Measurements from ENCODE around the gene WFIKKN2. TPM values are rescaled to one million over a fixed set of nuclear protein-coding genes. Genes with fewer than 3 reads are reported as not detected.
A peak's percentile ranks its signal among the peaks of the same experiment; 100 is the strongest.
"Not testable (repeated sequence)": the region's sequence is repeated elsewhere in the genome, so short reads cannot be mapped to it uniquely, and the experiment has no call there.

WFIKKN2 gene
- 1 to 10 TPM in 7 of 12 donors, under 1 TPM in 3, not detected in 2; 0.48 to 3.5 (median 1.1) TPM for polyA plus RNA-seq (ENCODE audit: insufficient read length in 12 of 12)
- long read RNA-seq, donor 1: 0 reads
- long read RNA-seq, donor 2: 0 reads
- long read RNA-seq, donor 3: 0 reads
- long read RNA-seq, donor 4: 0 reads
- long read RNA-seq, donor 5: 0 reads
- long read RNA-seq, donor 6: 0 reads
- long read RNA-seq, donor 7, partial matches to known transcripts: 0 of 1 reads
- long read RNA-seq, donor 7, other reads (novel, unspliced or antisense): 0 of 1 reads
- long read RNA-seq, donor 8, partial matches to known transcripts: 0 of 1 reads
- long read RNA-seq, donor 8, other reads (novel, unspliced or antisense): 0 of 1 reads
- long read RNA-seq, donor 9: 0 reads
- long read RNA-seq, donor 10, partial matches to known transcripts: 0 of 2 reads
- long read RNA-seq, donor 10, other reads (novel, unspliced or antisense): 0 of 2 reads
- long read RNA-seq, donor 11, partial matches to known transcripts: 0 of 1 reads
- long read RNA-seq, donor 11, other reads (novel, unspliced or antisense): 0 of 1 reads

GRCh38 chr17:50835301-50836234 lies at the start of gene WFIKKN2:
WFIKKN2 (plus strand) TSS chr17:50835586; CDS start chr17:50835938, 352 bp downstream.
- DNase-seq: no peak

GRCh38 chr17:50785946-50786570 lies 49.3 kb upstream of the WFIKKN2 start:
- DNase-seq: peak; percentile 59

- no peak for DNase-seq
Measured at GRCh38 chr17:50787106-50787505, 48.3 kb upstream of the WFIKKN2 start.

- DNase-seq: no peak
Measured at GRCh38 chr17:50790618-50791017, 44.8 kb upstream of the WFIKKN2 start.

GRCh38 chr17:50792132-50792531 lies 43.3 kb upstream of the WFIKKN2 start:
- no peak for DNase-seq

GRCh38 chr17:50793007-50793406 lies 42.4 kb upstream of the WFIKKN2 start:
- no peak for DNase-seq

DNA sequence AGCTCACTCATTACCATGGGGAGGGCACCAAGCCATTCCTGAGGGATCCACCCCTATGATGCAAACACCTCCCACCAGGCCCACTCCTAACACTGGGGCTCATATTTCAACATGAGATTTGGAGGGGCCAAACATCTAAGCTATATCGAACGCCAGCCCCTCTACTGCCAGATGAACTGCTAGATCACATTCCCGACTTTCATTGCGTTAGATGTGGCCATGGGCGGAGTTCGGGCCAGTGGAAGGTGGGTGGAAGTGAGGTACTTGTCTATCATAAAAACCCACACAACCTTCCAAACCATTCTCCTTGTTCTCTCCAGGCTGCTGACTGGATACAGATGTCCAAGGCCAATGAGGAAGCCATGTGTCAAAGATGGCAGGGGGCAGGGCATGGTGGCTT lies 41.0 kb upstream of the WFIKKN2 start:
- no peak for DNase-seq

DNA sequence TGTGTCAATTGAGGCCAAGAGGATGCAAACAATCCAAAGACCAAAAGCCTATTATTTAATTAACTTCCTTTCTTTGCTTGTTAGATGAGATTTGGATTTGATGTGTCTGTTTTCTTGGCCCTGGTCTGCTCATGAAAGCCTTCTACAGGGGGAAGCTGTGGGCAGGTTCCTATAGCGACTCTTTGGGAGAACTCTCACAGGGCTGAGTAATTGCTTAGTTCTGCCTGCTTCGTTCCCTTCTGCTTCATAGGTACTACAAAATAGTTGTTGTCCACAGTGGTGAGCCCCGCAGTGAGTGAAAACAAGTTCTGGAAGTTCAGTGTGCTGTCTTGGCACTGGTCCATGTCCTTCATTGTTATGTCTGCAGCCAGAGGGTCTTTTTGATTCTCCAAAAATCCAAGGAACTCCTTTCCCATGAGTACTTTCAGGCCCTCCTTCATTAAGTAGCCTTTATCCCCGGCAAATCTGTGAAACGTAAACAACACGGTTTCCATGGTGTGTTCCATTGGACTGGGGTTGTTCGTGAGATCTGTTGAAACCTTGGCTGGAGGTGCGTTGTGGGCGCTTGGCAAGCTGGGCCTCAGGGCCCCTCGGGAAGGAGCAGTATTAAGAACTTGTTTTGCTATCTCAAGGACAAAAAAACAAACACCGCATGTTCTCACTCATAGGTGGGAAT lies 38.1 kb upstream of the WFIKKN2 start:
- no peak for DNase-seq

- DNase-seq: no peak
Measured at GRCh38 chr17:50798424-50799288, 36.7 kb upstream of the WFIKKN2 start.

DNA sequence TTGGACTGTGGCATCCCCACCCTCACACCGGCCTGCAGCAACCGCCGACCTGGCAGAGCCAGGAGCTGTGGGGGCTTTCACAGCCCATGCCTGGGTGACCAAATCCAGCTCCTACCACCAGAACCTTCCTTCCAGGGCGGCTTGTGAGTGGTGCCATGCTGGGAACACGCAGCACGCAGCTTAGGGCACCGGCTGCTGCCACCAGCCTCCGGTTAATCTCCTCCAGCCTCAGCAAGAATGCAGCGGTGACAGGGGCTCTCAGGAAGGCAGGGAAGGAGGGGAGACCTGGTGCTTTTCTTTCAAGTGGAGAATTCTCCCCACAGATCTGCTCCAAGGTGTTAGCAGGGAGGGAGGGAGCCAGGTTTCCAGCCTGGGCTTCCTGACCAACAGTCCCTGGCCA lies 35.8 kb upstream of the WFIKKN2 start:
- DNase-seq: no peak

GRCh38 chr17:50800196-50800700 lies 35.1 kb upstream of the WFIKKN2 start:
- no peak for DNase-seq

DNA sequence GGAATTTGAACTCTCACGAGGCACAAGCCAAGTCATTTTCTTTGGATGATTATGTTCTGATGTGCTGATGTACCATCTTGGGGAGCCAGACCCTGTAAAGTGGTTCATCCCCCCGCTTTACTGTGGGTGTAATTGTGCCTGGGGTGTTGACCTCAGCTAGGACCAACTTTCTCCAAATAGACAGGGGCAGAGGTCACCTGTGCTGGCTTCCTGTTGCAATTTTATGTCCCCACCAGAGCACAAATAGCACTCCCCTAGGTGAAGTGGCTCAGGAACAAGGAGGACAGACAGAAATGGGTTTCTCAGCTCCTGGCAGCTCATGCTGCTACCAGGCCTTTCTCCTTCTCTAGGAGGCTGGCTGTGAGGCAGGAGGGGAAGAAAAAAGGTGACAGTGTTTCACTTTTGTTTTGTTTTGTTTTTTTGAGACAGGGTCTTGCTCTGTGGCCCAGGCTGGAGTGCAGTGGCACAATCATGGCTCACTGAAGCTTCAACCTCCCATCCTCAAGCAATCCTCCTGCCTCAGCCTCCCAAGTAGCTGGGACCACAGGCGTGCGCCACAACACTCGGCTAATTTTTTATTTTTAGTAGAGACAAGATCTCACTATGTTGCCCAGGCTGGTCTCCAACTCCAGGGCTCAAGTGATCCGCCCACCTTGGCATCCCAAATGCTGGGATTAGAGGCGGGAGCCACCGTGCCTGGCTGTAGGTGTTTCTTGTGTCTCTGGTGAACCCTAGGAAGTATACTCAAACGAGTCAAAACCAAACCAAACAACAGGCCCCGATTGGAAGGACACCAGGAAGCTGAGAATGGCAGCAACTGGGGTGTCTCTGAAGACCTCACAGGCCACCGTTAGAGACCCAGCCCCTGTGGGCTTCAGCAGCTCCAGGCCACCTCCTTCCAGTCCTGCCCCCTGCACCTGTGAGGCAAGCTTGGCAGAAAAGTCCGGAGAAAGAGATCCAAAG lies 32.5 kb upstream of the WFIKKN2 start:
- DNase-seq: no peak

DNA sequence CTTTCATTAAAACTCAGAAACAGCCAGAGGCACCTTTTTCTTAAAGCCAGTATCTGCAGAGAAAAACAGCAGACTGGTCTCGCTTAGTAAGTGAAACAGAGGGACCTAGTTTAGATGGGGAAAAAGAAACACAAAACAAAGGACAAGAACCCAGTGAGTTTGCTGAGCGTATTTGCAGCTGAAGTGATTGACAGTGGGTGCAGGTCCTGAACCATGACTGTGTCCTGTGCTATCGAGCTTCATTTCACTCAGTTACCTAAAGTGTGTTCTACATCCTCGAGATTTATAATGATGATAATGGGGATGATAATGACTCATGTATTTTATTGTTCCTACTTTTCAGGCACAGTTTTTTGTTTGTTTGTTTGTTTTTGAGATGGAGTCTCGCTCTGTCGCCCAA lies 31.7 kb upstream of the WFIKKN2 start:
- DNase-seq: no peak

DNA sequence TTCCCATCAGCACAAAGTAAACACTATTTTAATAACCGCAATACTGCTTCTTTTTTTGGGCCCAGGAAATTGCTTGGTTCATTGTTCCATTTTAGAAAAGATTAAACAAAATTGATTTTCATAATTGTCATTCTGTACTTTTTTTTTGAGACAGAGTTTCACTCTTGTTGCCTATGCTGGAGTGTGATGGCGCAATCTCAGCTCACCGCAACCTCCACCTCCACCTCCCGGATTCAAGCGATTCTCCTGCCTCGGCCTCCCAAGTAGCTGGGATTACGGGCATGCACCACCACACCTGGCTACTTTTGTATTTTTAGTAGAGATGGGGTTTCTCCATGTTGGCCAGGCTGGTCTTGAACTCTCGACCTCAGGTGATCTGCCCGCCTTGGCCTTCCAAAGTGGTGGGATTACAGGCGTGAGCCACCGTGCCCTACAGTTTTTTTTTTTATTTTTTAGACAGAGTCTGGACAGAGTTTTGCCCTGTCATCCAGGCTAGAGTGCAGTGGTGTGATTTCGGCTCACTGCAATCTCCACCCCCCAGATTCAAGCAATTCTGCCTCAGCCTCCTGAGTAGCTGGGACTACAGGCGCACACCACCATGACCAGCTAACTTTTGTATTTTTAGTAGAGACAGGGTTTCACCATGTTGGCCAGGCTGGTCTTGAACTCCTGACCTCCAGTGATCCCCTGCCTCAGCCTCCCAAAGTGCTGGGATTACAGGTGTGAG lies 30.5 kb upstream of the WFIKKN2 start:
- not testable (repeated sequence) for DNase-seq

- DNase-seq: no peak
Measured at GRCh38 chr17:50805486-50805885, 29.9 kb upstream of the WFIKKN2 start.

GRCh38 chr17:50806141-50806643 lies 29.2 kb upstream of the WFIKKN2 start:
- DNase-seq: no peak

DNA sequence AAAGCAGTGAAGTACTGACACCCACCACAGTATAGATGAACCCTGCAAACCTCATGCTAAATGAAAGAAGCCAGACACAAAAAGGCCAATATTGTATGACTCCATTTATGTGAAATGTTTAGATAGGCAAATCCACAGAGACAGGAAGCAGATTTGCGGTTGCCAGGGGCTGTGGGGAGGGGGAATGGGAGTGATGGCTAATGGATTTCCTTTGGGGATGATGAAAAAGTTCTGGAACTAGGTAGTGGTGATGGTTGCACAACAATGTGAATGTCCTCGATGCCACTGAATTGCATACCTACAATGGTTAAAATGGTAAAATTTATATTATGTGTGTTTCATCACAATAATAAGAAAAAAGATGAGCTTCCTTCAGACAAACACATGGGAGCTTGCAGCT lies 28.4 kb upstream of the WFIKKN2 start:
- DNase-seq: no peak

DNA sequence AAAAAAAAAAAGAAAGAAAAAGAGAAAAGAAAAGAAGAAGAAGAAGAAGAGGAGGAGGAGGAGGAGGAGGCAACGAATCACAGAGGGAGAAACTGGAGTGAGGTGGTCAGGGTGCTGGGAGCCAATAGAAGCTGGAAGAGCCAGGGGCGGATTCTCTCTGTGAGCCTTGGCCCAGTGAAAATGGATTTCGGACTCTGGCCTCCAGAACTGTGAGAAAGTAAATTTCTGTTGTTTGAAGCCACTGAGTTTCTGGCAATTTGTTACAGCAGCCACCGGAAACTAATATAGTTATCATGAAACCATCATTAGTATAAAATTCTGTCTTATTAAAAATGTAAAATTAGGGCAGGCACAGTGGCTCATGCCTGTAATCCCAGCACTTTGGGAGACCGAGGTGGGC lies 27.7 kb upstream of the WFIKKN2 start:
- no peak for DNase-seq
